Frontal cortex (tissue), 4 donors: ENCODE results near the gene PRDM16. TPM values are rescaled to one million over a fixed set of nuclear protein-coding genes. Genes with fewer than 3 reads are reported as not detected.

ENCODE experiments used
- DNase-seq, 2 donors: peaks; one replicate each; pipeline ENCODE4 v3.0.0; 2012; ENCODE audit warnings: low spot score in 2 of 2
- FAIRE-seq: peaks from 2 replicates; lab custom pipeline; 2012; peaks lifted over from hg19 to GRCh38; lab: Jason Lieb, UNC
- total RNA-seq: library from RNA; depleted of rRNA; stranded (reverse); fragments of >200 nt; gene quantifications from one replicate; pipeline ENCODE4 v1.2.3, GENCODE V29; 2014
- donor health status: control.
- donor health status: control.
- donor health status: control.

The PRDM16 gene
- total RNA-seq, 1 donor from 2014 or later = 1.6 TPM

GRCh38 chr1:3461238-3461933 lies 392.4 kb downstream of the PRDM16 start:
- FAIRE-seq = no peak

GRCh38 chr1:3461934-3462275 lies 392.9 kb downstream of the PRDM16 start:
- no peak for FAIRE-seq
- no peak for DNase-seq

More at GRCh38 chr1:3461238-3461933, 392.4 kb downstream of the PRDM16 start:
- no peak for DNase-seq

- no peak for DNase-seq
- FAIRE-seq = no peak
Observed at GRCh38 chr1:3462356-3463012, 393.5 kb downstream of the PRDM16 start.

- no peak for DNase-seq
- FAIRE-seq = no peak
Observed at GRCh38 chr1:3463013-3463385, 394.0 kb downstream of the PRDM16 start.

- FAIRE-seq (no peak), DNase-seq (no peak)
Observed at GRCh38 chr1:3463408-3463863, 394.4 kb downstream of the PRDM16 start.

- DNase-seq (no peak), FAIRE-seq (no peak)
Observed at GRCh38 chr1:3463891-3464648, 395.1 kb downstream of the PRDM16 start.

GRCh38 chr1:3464649-3465025 lies 395.6 kb downstream of the PRDM16 start:
- FAIRE-seq = no peak
- no peak for DNase-seq

- DNase-seq (no peak), FAIRE-seq (no peak)
Observed at GRCh38 chr1:3465091-3465934, 396.3 kb downstream of the PRDM16 start.

GRCh38 chr1:3465935-3466321 lies 396.9 kb downstream of the PRDM16 start:
- DNase-seq (no peak), FAIRE-seq (no peak)

- no peak for FAIRE-seq
- DNase-seq = no peak
Observed at GRCh38 chr1:3466366-3467075, 397.5 kb downstream of the PRDM16 start.

- DNase-seq (no peak), FAIRE-seq (no peak)
Observed at GRCh38 chr1:3467096-3468036, 398.4 kb downstream of the PRDM16 start.

- FAIRE-seq = no peak
- no peak for DNase-seq
Observed at GRCh38 chr1:3468236-3469103, 399.5 kb downstream of the PRDM16 start.

- DNase-seq (no peak), FAIRE-seq (no peak)
Observed at GRCh38 chr1:3469104-3469848, 400.3 kb downstream of the PRDM16 start.

GRCh38 chr1:3469849-3470649 lies 401.0 kb downstream of the PRDM16 start:
- FAIRE-seq = no peak
- DNase-seq = no peak

- no peak for FAIRE-seq
- DNase-seq = no peak
Observed at GRCh38 chr1:3470650-3471355, 401.8 kb downstream of the PRDM16 start.
